HG03064 (cell line): ENCODE results near the gene CRYBA2.

Experiments used
- ATAC-seq: cut with Tn5 transposase; IDR thresholded peaks from one replicate; pipeline ENCODE4 v1.9.1; 2021; ENCODE audit warnings: low read depth; ENCODE audit not compliant: unreplicated experiment

The CRYBA2 gene

GRCh38 chr2:218999881-219000568 is 6.8 kb upstream of the CRYBA2 start:
- no peak for ATAC-seq

GRCh38 chr2:218999021-218999880 is 6.0 kb upstream of the CRYBA2 start:
- ATAC-seq, result no peak

GRCh38 chr2:218998414-218999002 is 5.3 kb upstream of the CRYBA2 start:
- ATAC-seq, result no peak

- ATAC-seq, result no peak
These were observed 4.5 kb upstream of the CRYBA2 start for GRCh38 chr2:218997731-218998130.

- ATAC-seq, result no peak
These were observed 3.7 kb upstream of the CRYBA2 start for GRCh38 chr2:218996937-218997336.

- ATAC-seq, result no peak
These were observed 2.9 kb upstream of the CRYBA2 start for GRCh38 chr2:218995972-218996711.

DNA sequence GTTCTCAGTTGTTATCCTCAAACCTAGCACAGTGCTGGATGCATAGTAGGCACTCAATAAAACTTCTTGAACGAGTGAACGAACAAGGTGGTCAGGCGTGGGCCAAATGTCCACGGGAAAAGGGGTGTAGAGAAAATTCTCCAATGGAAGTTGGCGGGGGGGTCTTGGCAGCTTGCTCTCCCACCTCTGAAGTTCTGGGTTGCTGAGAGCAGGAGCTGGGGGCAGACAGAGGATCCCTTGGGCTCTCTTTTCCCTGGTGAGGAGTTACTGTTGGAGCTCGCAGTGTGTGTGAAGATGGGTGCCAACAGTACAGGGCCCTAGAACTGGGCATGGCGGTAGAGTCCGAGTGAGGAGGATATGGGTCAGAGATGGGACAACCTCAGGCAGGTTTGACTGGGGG is 2.3 kb upstream of the CRYBA2 start:
- ATAC-seq, result no peak

DNA sequence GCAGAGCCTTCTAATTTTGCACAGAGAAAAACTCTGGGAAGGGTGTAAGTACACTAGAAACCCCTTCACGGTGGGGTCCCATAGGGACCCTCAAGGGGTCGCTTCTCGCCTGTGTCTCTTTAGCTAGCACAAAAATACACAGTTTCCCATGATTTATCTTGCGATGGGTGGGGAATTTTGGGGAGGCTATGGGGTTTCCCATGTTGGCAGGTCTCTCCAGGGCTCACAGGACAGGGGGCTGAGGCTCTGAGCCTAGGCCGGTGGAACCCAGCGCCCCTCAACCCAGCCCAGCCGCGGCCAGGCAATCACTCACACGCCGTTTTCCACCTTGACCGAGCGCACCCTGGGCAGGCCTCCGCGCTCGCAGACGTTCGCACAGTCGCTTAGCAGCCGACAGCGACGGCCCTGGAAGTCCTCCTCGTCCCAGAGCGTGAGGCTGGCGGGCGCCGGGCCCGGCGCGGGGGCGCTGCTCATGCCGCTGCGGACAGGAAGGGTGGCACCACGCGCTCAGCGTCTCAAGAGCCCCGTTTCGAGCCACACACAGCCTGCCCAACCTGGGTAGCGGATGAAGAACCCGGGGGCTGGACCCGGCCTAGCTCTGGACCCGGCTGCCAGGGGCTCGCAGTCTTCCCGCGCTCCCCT is 398 bp downstream of the CRYBA2 start:
- no peak for ATAC-seq

- ATAC-seq, result no peak
These were observed 1.0 kb downstream of the CRYBA2 start for GRCh38 chr2:218992196-218992595.

- no peak for ATAC-seq
These were observed 1.5 kb downstream of the CRYBA2 start for GRCh38 chr2:218991674-218992168.

- no peak for ATAC-seq
These were observed 2.6 kb downstream of the CRYBA2 start for GRCh38 chr2:218990612-218991011.

DNA sequence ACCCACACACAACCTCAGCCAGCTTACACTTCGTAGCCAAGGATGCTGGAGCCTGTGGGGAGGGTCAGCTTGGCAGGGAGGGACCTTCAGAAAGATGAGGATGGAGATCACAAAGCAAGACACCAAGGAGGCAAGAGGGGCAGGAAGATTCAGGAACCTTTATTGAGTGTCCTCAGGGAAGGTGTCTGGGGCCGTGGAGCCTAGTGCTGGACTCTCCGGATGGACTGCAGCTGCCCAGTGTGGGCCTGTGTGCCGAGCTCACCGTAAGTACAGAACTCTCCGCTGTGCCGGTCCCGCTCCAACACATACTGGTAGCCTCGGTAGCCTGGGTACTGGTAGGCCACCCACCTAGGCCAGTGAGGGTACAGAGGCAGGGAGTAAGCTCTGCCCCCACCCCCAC is 3.2 kb downstream of the CRYBA2 start:
- no peak for ATAC-seq

- no peak for ATAC-seq
These were observed 4.6 kb downstream of the CRYBA2 start for GRCh38 chr2:218988650-218989049.

GRCh38 chr2:218988164-218988563 is 5.1 kb downstream of the CRYBA2 start:
- ATAC-seq, result no peak

- no peak for ATAC-seq
These were observed 7.0 kb downstream of the CRYBA2 start for GRCh38 chr2:218986148-218986761.

DNA sequence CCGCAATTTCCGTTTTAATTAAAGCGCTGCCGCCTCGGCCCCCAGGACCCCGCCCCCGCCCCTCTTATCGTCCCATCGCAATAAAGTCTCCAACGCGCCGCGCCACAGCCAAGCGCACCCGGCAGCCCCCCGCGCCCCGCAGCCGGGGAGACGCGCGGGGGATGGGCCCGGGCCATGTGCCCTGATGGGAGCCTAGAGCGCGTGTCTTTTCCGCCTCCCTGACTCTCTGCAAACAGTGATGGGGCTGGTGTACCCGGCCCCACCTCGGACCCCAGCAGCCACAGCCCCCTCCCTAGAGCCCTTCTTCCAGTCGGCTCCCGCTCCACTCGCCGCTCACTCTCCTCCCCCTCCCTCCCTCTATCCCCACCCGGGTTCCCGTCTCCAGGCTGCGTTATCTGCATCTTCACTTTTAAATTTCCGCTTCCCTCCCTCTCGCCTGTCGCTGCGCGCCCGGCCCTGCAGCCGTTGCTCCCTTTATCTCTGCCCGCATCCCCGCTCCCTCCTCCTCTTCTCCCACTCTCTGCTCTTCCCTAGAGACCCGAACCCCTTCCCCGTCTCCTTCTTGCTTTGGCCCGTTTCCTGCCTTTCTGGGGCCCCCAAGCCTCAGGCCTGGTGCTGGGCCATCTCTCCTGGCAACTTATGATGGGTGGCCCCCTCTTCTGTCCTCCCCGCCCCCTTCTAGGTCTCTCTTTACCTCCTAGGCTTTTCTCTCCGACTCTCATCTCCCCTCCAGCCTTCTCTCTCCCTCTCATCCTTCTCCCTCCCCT is 7.7 kb downstream of the CRYBA2 start:
- no peak for ATAC-seq

DNA sequence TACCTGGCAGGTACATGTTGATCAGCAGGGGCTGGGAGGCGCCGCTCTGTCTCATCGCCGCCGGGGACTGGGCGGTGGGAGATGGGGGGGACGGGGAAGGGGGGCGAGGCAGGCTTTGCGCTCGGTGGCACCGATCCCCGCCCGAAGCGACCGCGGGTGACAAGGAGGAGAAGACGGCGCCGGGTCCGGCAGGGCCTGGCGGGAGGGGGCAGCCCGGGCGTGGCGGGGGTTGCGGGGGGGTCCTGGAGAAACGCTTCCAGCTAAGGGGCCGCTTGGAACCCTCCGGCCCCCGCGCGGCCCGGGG is 8.2 kb downstream of the CRYBA2 start, which contains the start of gene FEV:
FEV (minus strand) TSS at position 164 of the 304 bp plus-strand sequence; CDS start at position 55, 109 bp downstream.
- ATAC-seq, result no peak

GRCh38 chr2:218984239-218985020 is 8.8 kb downstream of the CRYBA2 start:
- ATAC-seq, result no peak

DNA sequence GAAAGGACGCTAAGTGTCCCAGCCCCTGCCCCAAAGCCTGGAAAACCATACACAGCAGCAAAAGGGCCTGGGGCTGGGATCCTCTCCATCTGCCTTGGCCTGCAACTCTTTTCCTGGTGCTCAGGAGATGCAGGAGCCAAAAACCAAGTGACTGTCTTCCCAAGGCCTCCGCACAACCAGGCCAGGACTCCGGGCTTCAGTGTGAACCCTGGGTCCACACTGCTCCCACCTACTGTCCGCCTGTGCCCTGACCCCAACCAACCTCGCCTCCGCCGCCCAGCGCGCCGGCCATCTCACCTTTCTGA is 9.3 kb downstream of the CRYBA2 start:
- ATAC-seq, result no peak
